ENCODE data around the gene CREG1.
"Not testable (repeated sequence)": the region's sequence is repeated elsewhere in the genome, so short reads cannot be mapped to it uniquely, and the experiment has no call there.

CREG1 gene

GRCh38 chr1:167562702-167563101, 9.1 kb upstream of the CREG1 start:
- Histone ChIP-seq H4K20me1 (ENCODE audit: control insufficient read depth, insufficient read depth, low read depth, low read length) (no peaks in the 10 kb centered on the region), H3K79me2 (ENCODE audit: control insufficient read depth, low read length) (no peaks in the 10 kb centered on the region), H3K4me2 (ENCODE audit: low read length) (no peak overlapping the region), H3K9me2 (replicated peaks; ENCODE audit: control insufficient read depth, low read length) (no peaks in the 10 kb centered on the region), H3K36me3 (ENCODE audit: control insufficient read depth, low read length) (no peaks in the 10 kb centered on the region), H3F3A (ENCODE audit: control insufficient read depth, insufficient read depth) (no peaks in the 10 kb centered on the region), H3K27me3 (ENCODE audit: control insufficient read depth, low read length) (no peaks in the 10 kb centered on the region), H3K9me3 (ENCODE audit: control insufficient read depth, insufficient read depth, low read length) (no peaks in the 10 kb centered on the region), H3K4me1 (ENCODE audit: control insufficient read depth, low read length) (peaks cover 19% of the 10 kb centered on the region), H3K27ac (ENCODE audit: low read depth, low read length) (no peak overlapping the region), H3K4me3 (ENCODE audit: low read length) (no peak overlapping the region)
- TF ChIP-seq CTCF (IDR thresholded peaks at IDR 0.05; ENCODE audit: low read depth, low read length, poor library complexity, severe bottlenecking), result no peak
- no peak for TF ChIP-seq EZH2phosphoT487 (IDR thresholded peaks at IDR 0.05; ENCODE audit: borderline replicate concordance, low read length)

GRCh38 chr1:167561753-167562152, 8.2 kb upstream of the CREG1 start:
- Histone ChIP-seq H3K27ac (ENCODE audit: low read depth, low read length) (no peak overlapping the region), H3K4me1 (ENCODE audit: control insufficient read depth, low read length) (peaks cover 18% of the 10 kb centered on the region), H3K9me2 (replicated peaks; ENCODE audit: control insufficient read depth, low read length) (no peaks in the 10 kb centered on the region), H3K79me2 (ENCODE audit: control insufficient read depth, low read length) (no peaks in the 10 kb centered on the region), H3K27me3 (ENCODE audit: control insufficient read depth, low read length) (no peaks in the 10 kb centered on the region), H3K4me3 (ENCODE audit: low read length) (no peak overlapping the region), H3K36me3 (ENCODE audit: control insufficient read depth, low read length) (no peaks in the 10 kb centered on the region), H3K9me3 (ENCODE audit: control insufficient read depth, insufficient read depth, low read length) (no peaks in the 10 kb centered on the region), H3F3A (ENCODE audit: control insufficient read depth, insufficient read depth) (no peaks in the 10 kb centered on the region), H3K4me2 (ENCODE audit: low read length) (no peak overlapping the region), H4K20me1 (ENCODE audit: control insufficient read depth, insufficient read depth, low read depth, low read length) (no peaks in the 10 kb centered on the region)
- TF ChIP-seq EZH2phosphoT487 (IDR thresholded peaks at IDR 0.05; ENCODE audit: borderline replicate concordance, low read length), result no peak
- TF ChIP-seq CTCF (IDR thresholded peaks at IDR 0.05; ENCODE audit: low read depth, low read length, poor library complexity, severe bottlenecking), result no peak

- Histone ChIP-seq H4K20me1 (ENCODE audit: control insufficient read depth, insufficient read depth, low read depth, low read length) (peaks cover 5% of the 10 kb centered on the region; the same call in 1 of the 2 replicates), H3K9me2 (replicated peaks; ENCODE audit: control insufficient read depth, low read length) (no peaks in the 10 kb centered on the region), H3K4me2 (ENCODE audit: low read length) (peak overlapping the region; percentile 7; the same call in 1 of the 2 replicates), H3K27me3 (ENCODE audit: control insufficient read depth, low read length) (no peaks in the 10 kb centered on the region), H3K4me1 (ENCODE audit: control insufficient read depth, low read length) (peaks cover 36% of the 10 kb centered on the region), H3K36me3 (ENCODE audit: control insufficient read depth, low read length) (peaks cover 5% of the 10 kb centered on the region; the same call in 1 of the 2 replicates), H3F3A (ENCODE audit: control insufficient read depth, insufficient read depth) (peaks cover 13% of the 10 kb centered on the region), H3K27ac (ENCODE audit: low read depth, low read length) (no peak overlapping the region), H3K79me2 (ENCODE audit: control insufficient read depth, low read length) (peaks cover 21% of the 10 kb centered on the region), H3K9me3 (ENCODE audit: control insufficient read depth, insufficient read depth, low read length) (no peaks in the 10 kb centered on the region), H3K4me3 (ENCODE audit: low read length) (no peak overlapping the region)
- TF ChIP-seq EZH2phosphoT487 (IDR thresholded peaks at IDR 0.05; ENCODE audit: borderline replicate concordance, low read length), result no peak
- peak; percentile 93 for TF ChIP-seq CTCF (IDR thresholded peaks at IDR 0.05; ENCODE audit: low read depth, low read length, poor library complexity, severe bottlenecking)
These were observed 2.6 kb upstream of the CREG1 start for GRCh38 chr1:167555971-167556714.

- not testable (repeated sequence) for H3K27me3 ChIP-seq (ENCODE audit: control insufficient read depth, low read length); H3K9me2 ChIP-seq (replicated peaks; ENCODE audit: control insufficient read depth, low read length); H3K27ac ChIP-seq (ENCODE audit: low read depth, low read length); H3K9me3 ChIP-seq (ENCODE audit: control insufficient read depth, insufficient read depth, low read length); H3K4me3 ChIP-seq (ENCODE audit: low read length); H4K20me1 ChIP-seq (ENCODE audit: control insufficient read depth, insufficient read depth, low read depth, low read length); H3K4me2 ChIP-seq (ENCODE audit: low read length); H3K36me3 ChIP-seq (ENCODE audit: control insufficient read depth, low read length)
- peaks cover 15% of the 10 kb centered on the region for H3F3A ChIP-seq (ENCODE audit: control insufficient read depth, insufficient read depth)
- H3K79me2 ChIP-seq (ENCODE audit: control insufficient read depth, low read length), result peaks cover 32% of the 10 kb centered on the region
- peaks cover 44% of the 10 kb centered on the region for H3K4me1 ChIP-seq (ENCODE audit: control insufficient read depth, low read length)
These were observed 1.5 kb upstream of the CREG1 start for GRCh38 chr1:167555072-167555471.
